OCI-LY7 (cell line): Measurements from ENCODE around the gene ATP11A. TPM values are rescaled to one million over a fixed set of nuclear protein-coding genes. Genes with fewer than 3 reads are reported as not detected.

Source experiments
- BruUV-seq: library from RNA; stranded (reverse); fragments of 400-500 nt; replicated peaks from 2 replicates; lab custom pipeline; 2021; lab: Mats Ljungman, UMichigan
- CTCF ChIA-PET: fragments of 300-600 bp; sonication (Branson Sonifier 250); formaldehyde crosslinking; loops from one replicate; lab custom pipeline; 2022; ENCODE audit warnings: antibody characterized with exemption; ENCODE audit not compliant: unreplicated experiment; lab: Charles Lee
- POLR2A ChIA-PET: fragments of 300-600 bp; sonication (Branson Sonifier 250); formaldehyde crosslinking; loops from one replicate; lab custom pipeline; 2022; ENCODE audit warnings: antibody characterized with exemption; lab: Charles Lee
- DNase-seq: peaks from one replicate; pipeline ENCODE4 v3.0.0-alpha.2; 2015; ENCODE audit warnings: low spot score
- H2AFZ ChIP-seq: fragments of 200-600 bp; sonication (generic), shearing (Covaris generic); 2 replicates; pipeline ENCODE4 v1.6.1; 2014; ENCODE audit warnings: mild to moderate bottlenecking, antibody characterized with exemption, low read length, moderate library complexity
- H3K27ac ChIP-seq: fragments of 200-600 bp; sonication (generic); 2 replicates; pipeline ENCODE4 v1.5.1; 2014; ENCODE audit warnings: mixed run types, low read depth, mild to moderate bottlenecking, moderate library complexity, low read length, inconsistent platforms; ENCODE audit not compliant: poor library complexity, severe bottlenecking
- H3K36me3 ChIP-seq: fragments of 200-600 bp; sonication (generic); 2 replicates; pipeline ENCODE4 v1.6.1; 2014; ENCODE audit warnings: mild to moderate bottlenecking, antibody characterized with exemption, low read length, moderate library complexity, mixed read lengths; ENCODE audit not compliant: insufficient read depth
- H3K4me1 ChIP-seq: fragments of 200-600 bp; sonication (generic); 2 replicates; pipeline ENCODE4 v1.5.1; 2014; ENCODE audit warnings: mild to moderate bottlenecking, low read length; ENCODE audit not compliant: insufficient read depth, poor library complexity, severe bottlenecking
- H3K4me2 ChIP-seq: fragments of 200-600 bp; sonication (generic); 2 replicates; pipeline ENCODE4 v1.6.1; 2014; ENCODE audit warnings: mild to moderate bottlenecking, low read length
- H3K4me3 ChIP-seq: fragments of 200-600 bp; sonication (generic); 2 replicates; pipeline ENCODE4 v1.5.1; 2014; ENCODE audit warnings: mild to moderate bottlenecking, low read depth, low read length; ENCODE audit not compliant: poor library complexity, severe bottlenecking
- H3K79me2 ChIP-seq: fragments of 200-600 bp; sonication (generic); 2 replicates; pipeline ENCODE4 v1.6.1; 2016; ENCODE audit warnings: low read depth, mild to moderate bottlenecking, low read length, moderate library complexity, mixed read lengths; ENCODE audit not compliant: insufficient read depth
- H3K9me2 ChIP-seq: fragments of 200-600 bp; sonication (generic); 2 replicates; pipeline ENCODE4 v1.6.1; 2016; ENCODE audit warnings: mild to moderate bottlenecking, low read length, mixed read lengths; ENCODE audit not compliant: insufficient read depth
- H3K9me3 ChIP-seq: fragments of 200-600 bp; sonication (generic); 2 replicates; pipeline ENCODE4 v1.6.1; 2014; ENCODE audit warnings: mild to moderate bottlenecking, mixed run types, low read length, mixed read lengths
- H4K20me1 ChIP-seq: fragments of 200-600 bp; sonication (generic); 2 replicates; pipeline ENCODE4 v1.6.1; 2014; ENCODE audit warnings: mild to moderate bottlenecking, antibody characterized with exemption, low read length, moderate library complexity, mixed read lengths; ENCODE audit not compliant: insufficient read depth
- CTCF ChIP-seq: fragments of 200-600 bp; sonication (generic); conservative IDR thresholded peaks from 2 replicates; pipeline ENCODE4 v1.5.1; 2014; ENCODE audit warnings: mild to moderate bottlenecking, antibody characterized with exemption, low read length, moderate library complexity, mixed read lengths
- EZH2phosphoT487 ChIP-seq: fragments of 200-600 bp; sonication (generic); IDR thresholded peaks from 2 replicates; pipeline ENCODE4 v1.6.1; 2018; ENCODE audit warnings: low read depth, borderline replicate concordance, mild to moderate bottlenecking, mixed run types, antibody characterized with exemption, low read length, moderate library complexity, mixed read lengths
- intact Hi-C: fragments of 100-400 bp; cut with micrococcal nuclease; formaldehyde crosslinking; loops from one replicate; pipeline ENCODE4 v1.10.0; 2022; ENCODE audit not compliant: unreplicated experiment
- total RNA-seq, 2 experiments: library from RNA; depleted of rRNA in 1 of 2; stranded (reverse); fragments of >200 nt in 1 of 2; shearing (Covaris generic) in 1 of 2; gene quantifications; 2 replicates each; pipeline ENCODE4 v1.2.3, GENCODE V29; 2014 to 2022

ATP11A gene
- total RNA-seq, 2 experiments from 2014 or later, result 8.8 to 23.1 TPM

- Histone ChIP-seq H3K4me1 (no peaks in the 10 kb centered on the region), H3K9me3 (no peaks in the 10 kb centered on the region), H3K4me2 (no peak overlapping the region), H3K27ac (no peak overlapping the region), H3K4me3 (no peak overlapping the region), H4K20me1 (no peaks in the 10 kb centered on the region), H3K79me2 (no peaks in the 10 kb centered on the region), H3K36me3 (no peaks in the 10 kb centered on the region), H2AFZ (no peak overlapping the region), H3K9me2 (no peaks in the 10 kb centered on the region)
- intact Hi-C loops, result no loop called here
- TF ChIP-seq EZH2phosphoT487 (no peak), CTCF (no peak)
- BruUV-seq, result no TSS peak
- POLR2A ChIA-PET, result no interaction called here
- CTCF ChIA-PET, result no interaction called here
- DNase-seq, result no peak
These were observed 196.0 kb downstream of the ATP11A start for GRCh38 chr13:112885782-112886268.

- CTCF ChIA-PET, result no interaction called here
- H3K36me3 ChIP-seq, result no peaks in the 10 kb centered on the region
- no TSS peak for BruUV-seq
These were observed 197.3 kb downstream of the ATP11A start for GRCh38 chr13:112887151-112887550.

More at GRCh38 chr13:112887151-112887550, 197.3 kb downstream of the ATP11A start:
- H3K4me2 ChIP-seq, result no peak overlapping the region
- no peak overlapping the region for H3K4me3 ChIP-seq
- no peak overlapping the region for H3K27ac ChIP-seq
- no peak for TF ChIP-seq EZH2phosphoT487
- TF ChIP-seq CTCF, result no peak
- no peaks in the 10 kb centered on the region for H3K4me1 ChIP-seq
- H3K79me2 ChIP-seq, result no peaks in the 10 kb centered on the region
- POLR2A ChIA-PET, result no interaction called here
- no peaks in the 10 kb centered on the region for H4K20me1 ChIP-seq
- H3K9me3 ChIP-seq, result no peaks in the 10 kb centered on the region
- no peak for DNase-seq
- H3K9me2 ChIP-seq, result no peaks in the 10 kb centered on the region
- no peak overlapping the region for H2AFZ ChIP-seq
- intact Hi-C loops, result no loop called here
